Measurements from ENCODE around the gene OR51V1.

Gene OR51V1

GRCh38 chr11:5198285-5198684 lies 2.2 kb downstream of the OR51V1 start:
- H3K4me3 ChIP-seq (ENCODE audit: low read depth, low read length) = no peak overlapping the region
- TF ChIP-seq, protein P1, sequence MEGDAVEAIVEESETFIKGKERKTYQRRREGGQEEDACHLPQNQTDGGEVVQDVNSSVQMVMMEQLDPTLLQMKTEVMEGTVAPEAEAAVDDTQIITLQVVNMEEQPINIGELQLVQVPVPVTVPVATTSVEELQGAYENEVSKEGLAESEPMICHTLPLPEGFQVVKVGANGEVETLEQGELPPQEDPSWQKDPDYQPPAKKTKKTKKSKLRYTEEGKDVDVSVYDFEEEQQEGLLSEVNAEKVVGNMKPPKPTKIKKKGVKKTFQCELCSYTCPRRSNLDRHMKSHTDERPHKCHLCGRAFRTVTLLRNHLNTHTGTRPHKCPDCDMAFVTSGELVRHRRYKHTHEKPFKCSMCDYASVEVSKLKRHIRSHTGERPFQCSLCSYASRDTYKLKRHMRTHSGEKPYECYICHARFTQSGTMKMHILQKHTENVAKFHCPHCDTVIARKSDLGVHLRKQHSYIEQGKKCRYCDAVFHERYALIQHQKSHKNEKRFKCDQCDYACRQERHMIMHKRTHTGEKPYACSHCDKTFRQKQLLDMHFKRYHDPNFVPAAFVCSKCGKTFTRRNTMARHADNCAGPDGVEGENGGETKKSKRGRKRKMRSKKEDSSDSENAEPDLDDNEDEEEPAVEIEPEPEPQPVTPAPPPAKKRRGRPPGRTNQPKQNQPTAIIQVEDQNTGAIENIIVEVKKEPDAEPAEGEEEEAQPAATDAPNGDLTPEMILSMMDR (IDR thresholded peaks at IDR 0.05; ENCODE audit: control insufficient read depth, extremely low read depth, insufficient read depth) = no peak
- no peak for DNase-seq (ENCODE audit: low read depth)

DNA sequence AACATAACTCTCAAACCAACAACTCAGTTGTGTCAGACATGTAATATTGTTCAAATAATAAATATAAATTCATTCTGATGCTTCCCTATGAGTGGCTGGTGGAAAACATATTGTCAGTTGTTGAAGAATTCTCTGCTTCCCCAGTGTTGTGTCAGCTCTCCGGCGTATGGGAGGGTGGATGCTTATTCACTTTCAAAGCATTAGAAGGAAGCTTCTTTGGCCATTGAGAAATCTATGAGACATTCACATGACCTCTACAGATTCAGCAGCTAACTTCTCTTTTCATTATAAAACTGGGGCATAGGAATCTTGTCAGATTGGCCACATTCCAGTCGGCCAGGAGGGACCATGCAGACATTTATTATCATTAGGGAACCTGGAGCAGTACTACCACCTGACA lies 2.9 kb downstream of the OR51V1 start:
- no peak overlapping the region for H3K4me3 ChIP-seq (ENCODE audit: low read depth, low read length)
- TF ChIP-seq, protein P1 (IDR thresholded peaks at IDR 0.05; ENCODE audit: control insufficient read depth, extremely low read depth, insufficient read depth) = no peak
- no peak for DNase-seq (ENCODE audit: low read depth)

DNA sequence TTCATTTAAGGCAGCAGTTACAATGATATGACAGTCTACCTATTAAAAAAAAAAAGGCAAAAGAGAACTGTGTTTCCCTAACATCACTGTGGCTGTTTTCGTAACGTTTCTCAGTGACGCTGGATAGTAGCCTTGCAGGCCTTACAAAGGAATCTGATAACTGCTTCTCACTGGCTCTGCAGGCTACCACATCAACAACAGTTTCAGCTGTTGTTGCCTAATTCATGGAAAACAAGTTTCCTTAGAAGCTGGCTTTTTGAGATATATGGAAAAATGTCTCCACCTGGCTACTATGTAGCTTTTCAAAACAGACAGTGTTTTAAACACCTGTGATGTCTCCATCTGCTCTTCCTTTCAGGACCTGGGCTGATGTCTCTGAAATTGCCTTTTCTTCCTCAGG lies 3.8 kb downstream of the OR51V1 start:
- no peak for DNase-seq (ENCODE audit: low read depth)
- TF ChIP-seq, protein P1 (IDR thresholded peaks at IDR 0.05; ENCODE audit: control insufficient read depth, extremely low read depth, insufficient read depth) = no peak
- H3K4me3 ChIP-seq (ENCODE audit: low read depth, low read length) = no peak overlapping the region

DNA sequence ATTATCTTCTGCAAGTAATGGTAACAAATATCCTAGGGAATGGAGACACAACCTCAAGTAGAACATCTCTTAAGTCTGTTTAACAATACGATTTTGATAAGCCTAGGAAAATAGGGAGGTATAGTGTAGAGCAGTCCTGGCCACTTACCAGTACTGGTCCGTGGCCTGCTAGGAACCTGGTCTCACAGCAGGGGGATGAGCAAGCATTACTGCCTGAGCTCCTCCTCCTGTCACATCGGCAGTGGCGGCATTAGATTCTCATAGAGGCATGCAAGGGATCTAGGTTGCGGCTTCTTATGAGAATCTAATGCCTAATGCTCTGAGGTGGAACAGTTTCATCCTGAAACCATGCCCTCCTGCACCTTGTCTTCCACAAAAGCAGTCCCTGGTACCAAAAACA lies 4.4 kb downstream of the OR51V1 start:
- TF ChIP-seq, protein P1 (IDR thresholded peaks at IDR 0.05; ENCODE audit: control insufficient read depth, extremely low read depth, insufficient read depth) = no peak
- H3K4me3 ChIP-seq (ENCODE audit: low read depth, low read length) = no peak overlapping the region
- DNase-seq (ENCODE audit: low read depth) = no peak

- TF ChIP-seq, protein P1 (IDR thresholded peaks at IDR 0.05; ENCODE audit: control insufficient read depth, extremely low read depth, insufficient read depth) = no peak
- DNase-seq (ENCODE audit: low read depth) = no peak
- H3K4me3 ChIP-seq (ENCODE audit: low read depth, low read length) = no peak overlapping the region
Observed at GRCh38 chr11:5192738-5193137, 7.7 kb downstream of the OR51V1 start.

GRCh38 chr11:5188201-5188600 lies 12.3 kb downstream of the OR51V1 start:
- no peak overlapping the region for H3K4me3 ChIP-seq (ENCODE audit: low read depth, low read length)
- no peak for DNase-seq (ENCODE audit: low read depth)
- TF ChIP-seq, protein P1 (IDR thresholded peaks at IDR 0.05; ENCODE audit: control insufficient read depth, extremely low read depth, insufficient read depth) = no peak

- H3K4me3 ChIP-seq (ENCODE audit: low read depth, low read length) = no peak overlapping the region
- TF ChIP-seq, protein P1 (IDR thresholded peaks at IDR 0.05; ENCODE audit: control insufficient read depth, extremely low read depth, insufficient read depth) = no peak
- DNase-seq (ENCODE audit: low read depth) = no peak
Observed at GRCh38 chr11:5178046-5178837, 22.2 kb downstream of the OR51V1 start.

Measured in LNCaP clone FGC (cell line).